ENCODE data around the gene RPN1.

GRCh38 chr3:128684986-128685726 lies 34.5 kb upstream of the RPN1 start:
- TF ChIP-seq CTCF (IDR thresholded peaks at IDR 0.05; ENCODE audit: extremely low read depth in 1 of 2, insufficient read depth in 1 of 2, low read depth in 1 of 2, low read length in 2 of 2) (no peak), MYC (IDR thresholded peaks at IDR 0.05; ENCODE audit: low read depth, low read length) (no peak), EZH2 (IDR thresholded peaks at IDR 0.05; ENCODE audit: borderline replicate concordance, low read depth, low read length, severe bottlenecking) (no peak), POLR2A (IDR thresholded peaks at IDR 0.05; ENCODE audit: low read depth, low read length) (no peak), MAX (IDR thresholded peaks at IDR 0.05; ENCODE audit: insufficient read depth, insufficient read length) (no peak), FOS (IDR thresholded peaks at IDR 0.05; ENCODE audit: borderline replicate concordance, insufficient read depth, low read length) (no peak)
